H1 (cell line): Measurements from ENCODE around the gene RPS6KA5. TPM values are rescaled to one million over a fixed set of nuclear protein-coding genes. Genes with fewer than 3 reads are reported as not detected.

Experiments
- CTCF ChIA-PET: fragments of 300-600 bp; sonication (Branson Sonifier 250); formaldehyde crosslinking; loops from one replicate; lab custom pipeline; 2021; ENCODE audit not compliant: partially characterized antibody; lab: Charles Lee
- POLR2A ChIA-PET: fragments of 300-600 bp; sonication (Branson Sonifier 250); formaldehyde crosslinking; loops from one replicate; lab custom pipeline; 2021; ENCODE audit warnings: inconsistent platforms; ENCODE audit not compliant: partially characterized antibody; lab: Charles Lee
- DNase-seq, 2 experiments: peaks; one replicate each; pipeline versions ENCODE4 v3.0.0 to v3.0.0-alpha.2; 2010 to 2022; ENCODE audit warnings: low spot score in 2 of 2, low read depth in 1 of 2, mixed read lengths in 1 of 2
- FAIRE-seq: peaks from 2 replicates; lab custom pipeline; 2011; peaks lifted over from hg19 to GRCh38; lab: Jason Lieb, UNC
- H2AFZ ChIP-seq: 2 replicates; pipeline ENCODE4 v1.8.1; 2012; ENCODE audit warnings: low read length, inconsistent platforms
- H2AK5ac ChIP-seq: 2 replicates; pipeline ENCODE4 v1.6.1; 2013; ENCODE audit warnings: low read depth, low read length
- H2BK120ac ChIP-seq: replicated peaks from 2 replicates; pipeline ENCODE3; 2013; ENCODE audit warnings: low read depth, low read length, inconsistent platforms
- H2BK12ac ChIP-seq: 2 replicates; pipeline ENCODE4 v1.6.1; 2013; ENCODE audit warnings: low read depth, low read length
- H2BK15ac ChIP-seq: 2 replicates; pipeline ENCODE4 v1.6.1; 2013; ENCODE audit warnings: low read length
- H2BK20ac ChIP-seq: 2 replicates; pipeline ENCODE4 v1.6.1; 2013; ENCODE audit warnings: low read length
- H2BK5ac ChIP-seq: 2 replicates; pipeline ENCODE4 v1.6.1; 2013; ENCODE audit warnings: low read depth, low read length
- H3K14ac ChIP-seq: 2 replicates; pipeline ENCODE4 v1.6.1; 2013; ENCODE audit warnings: inconsistent platforms; ENCODE audit not compliant: insufficient read length
- H3K18ac ChIP-seq: 2 replicates; pipeline ENCODE4 v1.6.1; 2013; ENCODE audit warnings: low read length; ENCODE audit errors: extremely low read depth
- H3K23ac ChIP-seq: 2 replicates; pipeline ENCODE4 v1.6.1; 2013; ENCODE audit warnings: inconsistent platforms; ENCODE audit not compliant: insufficient read length
- H3K23me2 ChIP-seq: 2 replicates; pipeline ENCODE4 v1.6.1; 2013; ENCODE audit warnings: low read depth, low read length
- H3K27ac ChIP-seq: 2 replicates; pipeline ENCODE4 v1.6.1; 2011; ENCODE audit warnings: low read depth, low read length, inconsistent platforms
- H3K27me3 ChIP-seq, 4 experiments: replicated peaks in 1 of 4; 1 replicate in 1 of 4; 2 replicates in 3 of 4; pipeline versions ENCODE4 v1.6.1 to v1.8.1; 2011 to 2013; ENCODE audit warnings: low read length in 3 of 4, mild to moderate bottlenecking in 3 of 4, inconsistent platforms in 2 of 4, mixed read lengths in 2 of 4, moderate library complexity in 1 of 4; ENCODE audit not compliant: control insufficient read depth in 3 of 4, insufficient read depth in 3 of 4; ENCODE audit errors: extremely low read depth in 1 of 4
- H3K36me3 ChIP-seq, 4 experiments: 2 replicates each; pipeline versions ENCODE4 v1.6.1 to v1.8.1; 2011 to 2013; ENCODE audit warnings: mild to moderate bottlenecking in 4 of 4, low read length in 3 of 4, moderate library complexity in 2 of 4, control low read depth in 1 of 4, inconsistent platforms in 1 of 4; ENCODE audit not compliant: insufficient read depth in 4 of 4, control insufficient read depth in 2 of 4
- H3K4ac ChIP-seq: replicated peaks from 2 replicates; pipeline ENCODE3; 2013; ENCODE audit warnings: low read length, low read depth, mixed read lengths, inconsistent platforms; ENCODE audit not compliant: insufficient read length
- H3K4me1 ChIP-seq, 4 experiments: replicated peaks in 1 of 4; 1 replicate in 1 of 4; 2 replicates in 3 of 4; pipeline versions ENCODE4 v1.6.1 to v1.8.1; 2011 to 2013; ENCODE audit warnings: low read length in 3 of 4, inconsistent platforms in 2 of 4, mixed read lengths in 1 of 4; ENCODE audit not compliant: insufficient read depth in 4 of 4, control insufficient read depth in 3 of 4
- H3K4me2 ChIP-seq, 2 experiments: 2 replicates each; pipeline versions ENCODE4 v1.6.1 to v1.8.1; 2011 to 2013; ENCODE audit warnings: low read depth in 2 of 2, low read length in 2 of 2, control low read depth in 1 of 2, inconsistent platforms in 1 of 2, mild to moderate bottlenecking in 1 of 2; ENCODE audit not compliant: insufficient read depth in 1 of 2
- H3K4me3 ChIP-seq, 4 experiments: fragments of 200-600, 300-600 bp in 1 of 4; sonication (generic), shearing (Covaris generic), sonication (Bioruptor Twin) in 1 of 4; 2 replicates each; pipeline versions ENCODE4 v1.5.1 to v1.8.1; 2011 to 2016; ENCODE audit warnings: low read length in 4 of 4, low read depth in 3 of 4, control low read depth in 2 of 4, inconsistent platforms in 2 of 4, mild to moderate bottlenecking in 2 of 4, mixed read lengths in 1 of 4, moderate library complexity in 1 of 4; ENCODE audit not compliant: insufficient read depth in 2 of 4; ENCODE audit errors: extremely low read depth in 1 of 4
- H3K56ac ChIP-seq: replicated peaks from 2 replicates; pipeline ENCODE3; 2013; ENCODE audit warnings: low read depth, mild to moderate bottlenecking, mixed read lengths, low read length, inconsistent platforms; ENCODE audit not compliant: insufficient read length
- H3K79me1 ChIP-seq: 2 replicates; pipeline ENCODE4 v1.6.1; 2013; ENCODE audit warnings: low read depth, low read length, control low read depth
- H3K79me2 ChIP-seq, 2 experiments: 2 replicates each; pipeline versions ENCODE4 v1.6.1 to v1.8.1; 2012 to 2013; ENCODE audit warnings: low read length in 2 of 2, mild to moderate bottlenecking in 2 of 2, inconsistent platforms in 1 of 2; ENCODE audit not compliant: insufficient read depth in 2 of 2, control insufficient read depth in 1 of 2
- H3K9ac ChIP-seq, 4 experiments: replicated peaks in 1 of 4; 1 replicate in 1 of 4; 2 replicates in 3 of 4; pipeline versions ENCODE4 v1.6.1 to v1.8.1; 2011 to 2013; ENCODE audit warnings: low read depth in 3 of 4, low read length in 3 of 4, control low read depth in 2 of 4, mild to moderate bottlenecking in 2 of 4, moderate library complexity in 2 of 4, inconsistent platforms in 1 of 4; ENCODE audit errors: extremely low read depth in 1 of 4
- H3K9me3 ChIP-seq, 2 experiments: 2 replicates each; pipeline versions ENCODE4 v1.6.1 to v1.8.1; 2012 to 2013; ENCODE audit warnings: mild to moderate bottlenecking in 2 of 2, moderate library complexity in 2 of 2, control low read depth in 1 of 2, inconsistent platforms in 1 of 2, low read depth in 1 of 2, low read length in 1 of 2, mixed read lengths in 1 of 2; ENCODE audit not compliant: insufficient read depth in 2 of 2
- H4K20me1 ChIP-seq, 2 experiments: replicated peaks in 1 of 2; 2 replicates each; pipeline versions ENCODE3 to v1.8.1; 2011 to 2013; ENCODE audit warnings: inconsistent platforms in 2 of 2, low read length in 2 of 2, mild to moderate bottlenecking in 1 of 2; ENCODE audit not compliant: insufficient read depth in 2 of 2, control insufficient read depth in 1 of 2
- H4K5ac ChIP-seq: 2 replicates; pipeline ENCODE4 v1.6.1; 2013; ENCODE audit warnings: low read length, low read depth, mixed read lengths, inconsistent platforms; ENCODE audit not compliant: insufficient read length
- H4K8ac ChIP-seq: 2 replicates; pipeline ENCODE4 v1.8.0; 2013; ENCODE audit warnings: mild to moderate bottlenecking, moderate library complexity, low read length, inconsistent platforms; ENCODE audit not compliant: insufficient read depth; ENCODE audit errors: extremely low read depth
- H4K91ac ChIP-seq: replicated peaks from 2 replicates; pipeline ENCODE3; 2013; ENCODE audit warnings: low read length, mixed read lengths, inconsistent platforms; ENCODE audit not compliant: insufficient read length
- ATF3 ChIP-seq: IDR thresholded peaks from 2 replicates; pipeline ENCODE4 v1.6.1; 2011; ENCODE audit warnings: low read depth, mild to moderate bottlenecking, low read length; ENCODE audit not compliant: insufficient read depth
- CHD2 ChIP-seq: IDR thresholded peaks from 2 replicates; pipeline ENCODE4 v1.6.1; 2012; ENCODE audit warnings: low read length, improper control_type of control experiment
- HDAC2 ChIP-seq, 2 experiments: fragments of 300-600 bp in 1 of 2; sonication (generic) in 1 of 2; IDR thresholded peaks; 2 replicates each; pipeline ENCODE4 v1.6.1; 2011 to 2012; ENCODE audit warnings: low read depth in 2 of 2, low read length in 2 of 2, mild to moderate bottlenecking in 2 of 2, moderate library complexity in 2 of 2, borderline replicate concordance in 1 of 2, inconsistent platforms in 1 of 2
- HDAC6 ChIP-seq: IDR thresholded peaks from one replicate; pipeline ENCODE4 v1.7.1; 2012; ENCODE audit warnings: low read depth, mild to moderate bottlenecking, inconsistent platforms, low read length, moderate library complexity
- KDM5A ChIP-seq: fragments of 200-600 bp; IDR thresholded peaks from 2 replicates; pipeline ENCODE4 v1.7.1; 2012; ENCODE audit warnings: mild to moderate bottlenecking, low read length, inconsistent platforms, mixed read lengths
- SP2 ChIP-seq: IDR thresholded peaks from 2 replicates; pipeline ENCODE4 v1.6.1; 2012; ENCODE audit warnings: mild to moderate bottlenecking, low read length, inconsistent platforms
- SP4 ChIP-seq: IDR thresholded peaks from 2 replicates; pipeline ENCODE4 v1.6.1; 2012; ENCODE audit warnings: low read length, inconsistent platforms
- USF2 ChIP-seq: IDR thresholded peaks from 2 replicates; pipeline ENCODE4 v1.6.1; 2011; ENCODE audit warnings: low read length, improper control_type of control experiment
- whole genome bisulfite sequencing, 2 experiments: shearing (Covaris generic) in 1 of 2; methylation state at CpG; one replicate each; pipeline versions ENCODE4 v1.1.6 to v1.1.7; 2013 to 2015; ENCODE audit warnings: low lambda C conversion rate in 2 of 2, mixed read lengths in 2 of 2, inconsistent platforms in 1 of 2, low coverage in 1 of 2, missing lambda C conversion rate in 1 of 2; ENCODE audit not compliant: insufficient replicate concordance in 2 of 2, insufficient coverage in 1 of 2, insufficient read length in 1 of 2; ENCODE audit errors: extremely low coverage in 1 of 2, missing lambda C conversion rate in 1 of 2; 5-methylcytosine and 5-hydroxymethylcytosine counted together
- polyA plus RNA-seq, 7 experiments: library from polyadenylated mRNA; depleted of rRNA in 3 of 7; stranded (reverse) in 5 of 7; unstranded in 2 of 7; fragments of >200 nt in 5 of 7; fragments of 200-250 nt in 2 of 7; gene quantifications; 1 replicate in 5 of 7; 2 replicates in 1 of 7; 4 replicates in 1 of 7; pipeline versions ENCODE4 v1.2.1 to v1.2.3, GENCODE V29; 2011 to 2013; ENCODE audit warnings: missing spikeins in 2 of 7, mixed read lengths in 2 of 7
- total RNA-seq: library from RNA; stranded (reverse); fragmentation: NEBNext Ultra II Directional; extraction: Animal tissue kit (Norgen Biotek cat#: 25700); gene quantifications from 2 replicates; pipeline ENCODE4 v1.2.1, GENCODE V29; 2021

Gene RPS6KA5
- total and polyA plus RNA-seq, 2 of the 8 experiments (the other 6 are each of a cell fraction or from before 2014, with no cell fraction given) = 0.85 to 3.1 TPM

GRCh38 chr14:91021115-91021514 lies 39.3 kb downstream of the RPS6KA5 start:
- TF ChIP-seq HDAC2 (IDR thresholded peaks at IDR 0.05; ENCODE audit: borderline replicate concordance in 1 of 2, low read depth in 2 of 2, low read length in 2 of 2) (no peak), ATF3 (no peak), KDM5A (no peak), USF2 (no peak), SP2 (no peak), CHD2 (no peak), SP4 (no peak), HDAC6 (no peak)
- H3K4me3 ChIP-seq = no peak overlapping the region

More at GRCh38 chr14:91021115-91021514, 39.3 kb downstream of the RPS6KA5 start:
- Histone ChIP-seq H3K79me1 (no peaks in the 10 kb centered on the region), H3K56ac (no peak overlapping the region), H4K91ac (no peak overlapping the region), H2BK120ac (no peak overlapping the region), H3K27ac (no peak overlapping the region), H3K27me3 (no peaks in the 10 kb centered on the region), H2AFZ (no peak overlapping the region), H4K8ac (no peak overlapping the region), H3K79me2 (no peaks in the 10 kb centered on the region), H3K9me3 (no peaks in the 10 kb centered on the region), H2BK20ac (no peak overlapping the region), H3K4me2 (no peak overlapping the region), H2BK15ac (no peak overlapping the region), H3K9ac (no peak overlapping the region), H4K20me1 (no peaks in the 10 kb centered on the region), H2AK5ac (no peak overlapping the region), H3K4me1 (no peaks in the 10 kb centered on the region), H3K18ac (no peak overlapping the region), H3K14ac (no peak overlapping the region), H3K4ac (no peak overlapping the region), H3K36me3 (no peaks in the 10 kb centered on the region), H2BK5ac (no peak overlapping the region), H3K23me2 (no peaks in the 10 kb centered on the region; the same call in 1 of the 2 replicates), H3K23ac (no peak overlapping the region), H2BK12ac (no peak overlapping the region), H4K5ac (no peak overlapping the region)
- POLR2A ChIA-PET = no interaction called here
- CTCF ChIA-PET = no interaction called here
- DNase-seq (no peak), FAIRE-seq (no peak)
- 89% methylated on average over 3 of the region's 3 CpGs; no CpG with 5 or more reads in 1 of the 2 experiments for WGBS, 2 experiments
